ENCODE results near the gene CLSTN1. TPM values are rescaled to one million over a fixed set of nuclear protein-coding genes. Genes with fewer than 3 reads are reported as not detected.

CLSTN1 gene
- total and polyA plus RNA-seq, 2 of the 8 experiments (the other 6 are each of a cell fraction or from before 2014, with no cell fraction given), result 34.2 to 97.4 TPM

GRCh38 chr1:9758559-9759121 lies 65.1 kb downstream of the CLSTN1 start (continued):
- TF ChIP-seq BACH1 (IDR thresholded peaks at IDR 0.05; ENCODE audit: low read length), result no peak
- no peak for TF ChIP-seq KDM1A (IDR thresholded peaks at IDR 0.05; ENCODE audit: borderline replicate concordance, low read length)
- no peak for TF ChIP-seq CHD1 (IDR thresholded peaks at IDR 0.05; ENCODE audit: low read depth, low read length)
- no peak for TF ChIP-seq CHD7 (IDR thresholded peaks at IDR 0.05; ENCODE audit: insufficient replicate concordance, low read length)
- no peak for TF ChIP-seq CTBP2 (IDR thresholded peaks at IDR 0.05; ENCODE audit: borderline replicate concordance, insufficient read depth, insufficient read length, low read length)
- TF ChIP-seq HDAC2 (IDR thresholded peaks at IDR 0.05; ENCODE audit: borderline replicate concordance in 1 of 2, low read depth in 2 of 2, low read length in 2 of 2), result no peak
- TF ChIP-seq NANOG (IDR thresholded peaks at IDR 0.05; ENCODE audit: insufficient read depth, low read depth, low read length, poor library complexity, severe bottlenecking), result no peak
- TF ChIP-seq ZNF274 (IDR thresholded peaks at IDR 0.05; ENCODE audit: borderline replicate concordance, extremely low read depth, low read length), result no peak
- no peak for TF ChIP-seq MAX (IDR thresholded peaks at IDR 0.05)
- TF ChIP-seq HDAC6 (IDR thresholded peaks at IDR 0.05; ENCODE audit: low read depth, low read length), result no peak

Measured in H1 (cell line).